GM18873 (cell line): ENCODE data around the gene HSD17B2.
"Not testable (repeated sequence)": the region's sequence is repeated elsewhere in the genome, so short reads cannot be mapped to it uniquely, and the experiment has no call there.

Source experiments
- ATAC-seq: cut with Tn5 transposase; IDR thresholded peaks from one replicate; pipeline ENCODE4 v1.9.1; 2021; ENCODE audit warnings: mild to moderate bottlenecking, moderate library complexity, moderate number of reproducible peaks; ENCODE audit not compliant: unreplicated experiment, low FRiP score

The HSD17B2 gene

GRCh38 chr16:82034981-82035612 lies at the start of gene HSD17B2:
Gene HSD17B2, plus strand, starts transcription at chr16:82035253. Its CDS starts 172 bp downstream, at chr16:82035425.
- ATAC-seq, result no peak

GRCh38 chr16:81987121-81987520 lies 47.9 kb upstream of the HSD17B2 start:
- no peak for ATAC-seq

- ATAC-seq, result no peak
These were observed 47.3 kb upstream of the HSD17B2 start for GRCh38 chr16:81987706-81988105.

GRCh38 chr16:81992859-81993258 lies 42.2 kb upstream of the HSD17B2 start:
- ATAC-seq, result no peak

GRCh38 chr16:81994485-81994884 lies 40.6 kb upstream of the HSD17B2 start:
- no peak for ATAC-seq

GRCh38 chr16:81995651-81996050 lies 39.4 kb upstream of the HSD17B2 start:
- no peak for ATAC-seq

- ATAC-seq, result no peak
These were observed 38.2 kb upstream of the HSD17B2 start for GRCh38 chr16:81996664-81997509.

GRCh38 chr16:81997738-81998137 lies 37.3 kb upstream of the HSD17B2 start:
- no peak for ATAC-seq

- no peak for ATAC-seq
These were observed 32.2 kb upstream of the HSD17B2 start for GRCh38 chr16:82002831-82003230.

GRCh38 chr16:82004601-82005000 lies 30.5 kb upstream of the HSD17B2 start:
- no peak for ATAC-seq

- no peak for ATAC-seq
These were observed 29.8 kb upstream of the HSD17B2 start for GRCh38 chr16:82005027-82005830.

GRCh38 chr16:82006036-82006435 lies 29.0 kb upstream of the HSD17B2 start:
- no peak for ATAC-seq

- ATAC-seq, result no peak
These were observed 27.9 kb upstream of the HSD17B2 start for GRCh38 chr16:82007189-82007588.

GRCh38 chr16:82008957-82009592 lies 26.0 kb upstream of the HSD17B2 start:
- no peak for ATAC-seq

- not testable (repeated sequence) for ATAC-seq
These were observed 25.3 kb upstream of the HSD17B2 start for GRCh38 chr16:82009789-82010188.

GRCh38 chr16:82010649-82011048 lies 24.4 kb upstream of the HSD17B2 start:
- ATAC-seq, result no peak

GRCh38 chr16:82011199-82011641 lies 23.8 kb upstream of the HSD17B2 start, which contains the start of gene SDR42E1:
Gene SDR42E1, minus strand, starts transcription at chr16:82011470. Its CDS starts 10,612 bp downstream, at chr16:82000858.
- peak; percentile 83 for ATAC-seq

GRCh38 chr16:82013139-82013538 lies 21.9 kb upstream of the HSD17B2 start:
- no peak for ATAC-seq

- no peak for ATAC-seq
These were observed 18.8 kb upstream of the HSD17B2 start for GRCh38 chr16:82016263-82016662.

- ATAC-seq, result no peak
These were observed 18.1 kb upstream of the HSD17B2 start for GRCh38 chr16:82016964-82017363.
